H9 (cell line): ENCODE results near the gene SNX14. TPM values are rescaled to one million over a fixed set of nuclear protein-coding genes. Genes with fewer than 3 reads are reported as not detected.

Experiments
- DNase-seq: peaks from one replicate; pipeline ENCODE4 v3.0.0-alpha.2; 2017
- H2AFZ ChIP-seq: one replicate; pipeline ENCODE4 v1.6.1; 2013; ENCODE audit warnings: mild to moderate bottlenecking, low read length, control low read depth, moderate library complexity
- H2AK5ac ChIP-seq: 2 replicates; pipeline ENCODE4 v1.6.1; 2013; ENCODE audit warnings: low read length, control low read depth, mixed read lengths; ENCODE audit not compliant: insufficient read length
- H2BK120ac ChIP-seq: one replicate; pipeline ENCODE4 v1.6.1; 2013; ENCODE audit warnings: low read depth, mild to moderate bottlenecking, low read length, control low read depth, inconsistent platforms; ENCODE audit not compliant: poor library complexity, severe bottlenecking
- H2BK12ac ChIP-seq: 2 replicates; pipeline ENCODE4 v1.6.1; 2013; ENCODE audit warnings: low read length, control low read depth, mixed read lengths, low read depth; ENCODE audit not compliant: insufficient read length
- H2BK15ac ChIP-seq: 2 replicates; pipeline ENCODE4 v1.6.1; 2013; ENCODE audit warnings: low read depth, low read length, control low read depth
- H2BK20ac ChIP-seq: one replicate; pipeline ENCODE4 v1.6.1; 2013; ENCODE audit warnings: low read depth, mild to moderate bottlenecking, low read length, control low read depth, inconsistent platforms; ENCODE audit not compliant: poor library complexity, severe bottlenecking
- H2BK5ac ChIP-seq: 2 replicates; pipeline ENCODE4 v1.6.1; 2013; ENCODE audit warnings: low read length, control low read depth, mixed read lengths; ENCODE audit not compliant: insufficient read length
- H3K14ac ChIP-seq: 2 replicates; pipeline ENCODE4 v1.6.1; 2013; ENCODE audit warnings: low read length, control low read depth; ENCODE audit not compliant: insufficient read depth
- H3K18ac ChIP-seq: 2 replicates; pipeline ENCODE4 v1.6.1; 2013; ENCODE audit warnings: low read depth, mild to moderate bottlenecking, mixed read lengths, low read length, control low read depth; ENCODE audit not compliant: insufficient read length
- H3K23ac ChIP-seq: 2 replicates; pipeline ENCODE4 v1.6.1; 2013; ENCODE audit warnings: low read length, control low read depth, mixed read lengths, low read depth; ENCODE audit not compliant: insufficient read length
- H3K23me2 ChIP-seq: 2 replicates; pipeline ENCODE4 v1.6.1; 2013; ENCODE audit warnings: low read depth, mild to moderate bottlenecking, mixed read lengths, low read length, control low read depth; ENCODE audit not compliant: insufficient read length, poor library complexity, severe bottlenecking
- H3K27ac ChIP-seq: 2 replicates; pipeline ENCODE4 v1.5.1; 2013; ENCODE audit warnings: low read length, control low read depth, mixed read lengths, low read depth; ENCODE audit not compliant: insufficient read length
- H3K27me3 ChIP-seq: 2 replicates; pipeline ENCODE4 v1.6.1; 2013; ENCODE audit warnings: low read length, control low read depth, inconsistent platforms; ENCODE audit not compliant: insufficient read depth
- H3K4ac ChIP-seq: 2 replicates; pipeline ENCODE4 v1.6.1; 2013; ENCODE audit warnings: low read depth, mild to moderate bottlenecking, control low read depth, inconsistent platforms, low read length, moderate library complexity
- H3K4me1 ChIP-seq: 2 replicates; pipeline ENCODE4 v1.6.1; 2013; ENCODE audit warnings: low read length, control low read depth, inconsistent platforms; ENCODE audit not compliant: insufficient read depth
- H3K4me2 ChIP-seq: 2 replicates; pipeline ENCODE4 v1.6.1; 2013; ENCODE audit warnings: low read length, control low read depth, mixed read lengths; ENCODE audit not compliant: insufficient read length, insufficient read depth
- H3K56ac ChIP-seq: 2 replicates; pipeline ENCODE4 v1.6.1; 2013; ENCODE audit warnings: low read depth, mild to moderate bottlenecking, mixed read lengths, low read length, control low read depth; ENCODE audit not compliant: insufficient read length
- H3K79me1 ChIP-seq: 2 replicates; pipeline ENCODE4 v1.6.1; 2013; ENCODE audit warnings: low read depth, mild to moderate bottlenecking, moderate library complexity, low read length, control low read depth, inconsistent platforms; ENCODE audit not compliant: insufficient read depth, poor library complexity, severe bottlenecking
- H3K79me2 ChIP-seq: 2 replicates; pipeline ENCODE4 v1.6.1; 2013; ENCODE audit warnings: low read length, control low read depth, inconsistent platforms; ENCODE audit not compliant: insufficient read depth
- H3K9ac ChIP-seq: 2 replicates; pipeline ENCODE4 v1.6.1; 2013; ENCODE audit warnings: low read length, control low read depth, mixed read lengths; ENCODE audit not compliant: insufficient read length; ENCODE audit errors: extremely low read depth
- H3K9me3 ChIP-seq: one replicate; pipeline ENCODE4 v1.6.1; 2013; ENCODE audit warnings: low read depth, low read length, inconsistent platforms; ENCODE audit not compliant: control insufficient read depth
- H3T11ph ChIP-seq: one replicate; pipeline ENCODE4 v1.6.1; 2013; ENCODE audit warnings: mild to moderate bottlenecking, low read length, control low read depth, inconsistent platforms
- H4K20me1 ChIP-seq: one replicate; pipeline ENCODE4 v1.6.1; 2013; ENCODE audit not compliant: control insufficient read depth, insufficient read length, insufficient read depth
- H4K5ac ChIP-seq: 2 replicates; pipeline ENCODE4 v1.6.1; 2013; ENCODE audit warnings: low read depth, mild to moderate bottlenecking, mixed read lengths, low read length, control low read depth; ENCODE audit not compliant: insufficient read length
- H4K8ac ChIP-seq: replicated peaks from 2 replicates; pipeline ENCODE4 v1.6.1; 2013; ENCODE audit warnings: low read length, control low read depth, mixed read lengths, low read depth; ENCODE audit not compliant: insufficient read length
- H4K91ac ChIP-seq: 2 replicates; pipeline ENCODE4 v1.6.1; 2013; ENCODE audit warnings: low read depth, mild to moderate bottlenecking, moderate library complexity, mixed read lengths, low read length, control low read depth; ENCODE audit not compliant: insufficient read length
- H3K27ac Mint-ChIP-seq, 3 experiments: 2 replicates in 2 of 3; 3 replicates in 1 of 3; pipeline ENCODE4 v1.8.0; 2020 to 2021; ENCODE audit warnings: mixed read lengths in 3 of 3, mild to moderate bottlenecking in 1 of 3, moderate library complexity in 1 of 3
- H3K27me3 Mint-ChIP-seq: 2 replicates; pipeline ENCODE4 v1.8.0; 2021; ENCODE audit warnings: low read depth, mild to moderate bottlenecking, moderate library complexity, mixed read lengths
- H3K36me3 Mint-ChIP-seq, 3 experiments: 2 replicates in 2 of 3; 3 replicates in 1 of 3; pipeline ENCODE4 v1.8.0; 2020 to 2021; ENCODE audit warnings: low read depth in 3 of 3, mixed read lengths in 3 of 3; ENCODE audit not compliant: insufficient read depth in 1 of 3
- H3K4me1 Mint-ChIP-seq, 2 experiments: 2 replicates each; pipeline ENCODE4 v1.8.0; 2020; ENCODE audit warnings: mixed read lengths in 2 of 2
- H3K4me3 Mint-ChIP-seq, 2 experiments: 2 replicates in 1 of 2; 3 replicates in 1 of 2; pipeline ENCODE4 v1.8.0; 2020 to 2021; ENCODE audit warnings: mild to moderate bottlenecking in 2 of 2, mixed read lengths in 2 of 2, moderate library complexity in 1 of 2
- H3K9me3 Mint-ChIP-seq, 2 experiments: 2 replicates in 1 of 2; 3 replicates in 1 of 2; pipeline ENCODE4 v1.8.0; 2020; ENCODE audit warnings: mild to moderate bottlenecking in 2 of 2, mixed read lengths in 2 of 2, moderate library complexity in 1 of 2
- WGBS: extraction: QIAGEN DNeasy Blood & Tissue Kit; methylation state at CpG from one replicate; pipeline ENCODE4 v1.1.7; 2013; ENCODE audit warnings: missing lambda C conversion rate, low lambda C conversion rate, mixed read lengths; ENCODE audit not compliant: insufficient read length; ENCODE audit errors: extremely low coverage; 5-methylcytosine and 5-hydroxymethylcytosine counted together
- total RNA-seq: library from RNA; stranded (reverse); gene quantifications from 2 replicates; pipeline ENCODE4 v1.2.1, GENCODE V29; 2021
- TF ChIP-seq, protein P1 (sequence below): fragments of 200-600 bp; sonication (generic); conservative IDR thresholded peaks from 3 replicates; pipeline ENCODE4 v1.8.0; 2021; ENCODE audit warnings: antibody characterized with exemption, mild to moderate bottlenecking

The SNX14 gene
- total RNA-seq, 1 experiment from 2014 or later = 33.0 TPM

DNA sequence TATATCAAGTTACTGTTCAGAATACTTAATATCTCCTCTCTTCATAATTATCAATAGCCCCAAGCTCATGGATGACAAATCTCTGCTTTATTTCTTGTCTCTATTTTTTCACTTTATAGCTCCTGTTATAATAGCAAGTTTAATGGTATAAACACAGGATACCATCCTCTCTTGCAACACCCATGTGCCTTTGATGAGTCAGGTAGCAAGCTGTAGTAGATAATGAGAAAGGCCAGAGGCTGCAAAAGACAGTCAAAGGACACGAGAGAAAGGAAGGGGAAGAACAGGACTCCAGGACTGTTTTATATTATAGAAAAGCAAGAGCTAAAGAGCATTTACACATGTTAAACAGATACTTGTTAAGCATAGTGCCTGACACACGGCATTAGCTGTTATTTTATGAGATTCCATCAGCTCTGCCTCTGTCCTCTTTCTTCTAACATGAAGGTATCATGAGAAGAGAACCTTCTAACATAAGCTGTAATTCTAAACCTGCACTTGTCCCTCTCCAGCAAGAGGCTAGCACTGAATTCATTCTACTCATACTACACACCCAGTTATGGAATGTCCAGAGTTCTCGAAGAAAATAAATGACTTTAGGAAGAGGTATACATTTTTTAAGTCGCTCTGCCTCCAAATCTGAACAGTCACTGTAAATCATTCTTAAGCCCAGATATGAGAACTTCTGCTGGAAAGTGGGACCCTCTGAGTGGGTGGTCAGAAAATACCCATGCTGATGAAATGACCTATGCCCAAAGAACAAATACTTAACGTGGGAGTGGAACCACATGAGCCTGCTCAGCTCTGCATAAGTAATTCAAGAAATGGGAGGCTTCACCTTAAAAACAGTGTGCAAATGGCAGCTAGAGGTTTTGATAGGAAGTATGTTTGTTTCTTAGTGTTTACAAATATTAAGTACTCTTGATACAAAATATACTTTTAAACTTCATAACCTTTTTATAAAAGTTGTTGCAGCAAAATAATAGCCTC is 98.8 kb downstream of the SNX14 start:
- H3K4me1 ChIP-seq = no peaks in the 10 kb centered on the region
- H4K91ac ChIP-seq = no peak overlapping the region
- no peak overlapping the region for H3K9ac ChIP-seq
- H3K4me1 Mint-ChIP-seq = no peaks in the 10 kb centered on the region
- no peaks in the 10 kb centered on the region for H3K27me3 Mint-ChIP-seq
- H2AFZ ChIP-seq = no peak overlapping the region
- H2BK5ac ChIP-seq = no peak overlapping the region
- H4K8ac ChIP-seq = no peak overlapping the region
- H3K27ac ChIP-seq = no peak overlapping the region
- H3K9me3 Mint-ChIP-seq = peaks cover 22 to 23% of the 10 kb centered on the region in 2 experiments
- H3K79me1 ChIP-seq = no peaks in the 10 kb centered on the region
- no peak overlapping the region for H3T11ph ChIP-seq
- H3K4ac ChIP-seq = no peak overlapping the region
- H2BK15ac ChIP-seq = no peak overlapping the region
- H3K4me3 Mint-ChIP-seq = no peak overlapping the region
- H3K27ac Mint-ChIP-seq = no peak overlapping the region
- no peak overlapping the region for H3K56ac ChIP-seq
- no peak overlapping the region for H3K4me2 ChIP-seq
- H3K23me2 ChIP-seq = no peaks in the 10 kb centered on the region
- no peak overlapping the region for H2AK5ac ChIP-seq
- no peaks in the 10 kb centered on the region for H3K79me2 ChIP-seq
- no peak overlapping the region for H2BK120ac ChIP-seq
- no CpG with 5 or more reads among the region's 5 CpGs for WGBS
- TF ChIP-seq, protein P1, sequence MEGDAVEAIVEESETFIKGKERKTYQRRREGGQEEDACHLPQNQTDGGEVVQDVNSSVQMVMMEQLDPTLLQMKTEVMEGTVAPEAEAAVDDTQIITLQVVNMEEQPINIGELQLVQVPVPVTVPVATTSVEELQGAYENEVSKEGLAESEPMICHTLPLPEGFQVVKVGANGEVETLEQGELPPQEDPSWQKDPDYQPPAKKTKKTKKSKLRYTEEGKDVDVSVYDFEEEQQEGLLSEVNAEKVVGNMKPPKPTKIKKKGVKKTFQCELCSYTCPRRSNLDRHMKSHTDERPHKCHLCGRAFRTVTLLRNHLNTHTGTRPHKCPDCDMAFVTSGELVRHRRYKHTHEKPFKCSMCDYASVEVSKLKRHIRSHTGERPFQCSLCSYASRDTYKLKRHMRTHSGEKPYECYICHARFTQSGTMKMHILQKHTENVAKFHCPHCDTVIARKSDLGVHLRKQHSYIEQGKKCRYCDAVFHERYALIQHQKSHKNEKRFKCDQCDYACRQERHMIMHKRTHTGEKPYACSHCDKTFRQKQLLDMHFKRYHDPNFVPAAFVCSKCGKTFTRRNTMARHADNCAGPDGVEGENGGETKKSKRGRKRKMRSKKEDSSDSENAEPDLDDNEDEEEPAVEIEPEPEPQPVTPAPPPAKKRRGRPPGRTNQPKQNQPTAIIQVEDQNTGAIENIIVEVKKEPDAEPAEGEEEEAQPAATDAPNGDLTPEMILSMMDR = no peak
- H3K27me3 ChIP-seq = no peaks in the 10 kb centered on the region
- H2BK12ac ChIP-seq = no peak overlapping the region
- H3K18ac ChIP-seq = no peak overlapping the region
- H4K20me1 ChIP-seq = no peaks in the 10 kb centered on the region
- H4K5ac ChIP-seq = no peak overlapping the region
- DNase-seq = no peak
- no peak overlapping the region for H3K14ac ChIP-seq
- peaks cover 5 to 23% (median 10%) of the 10 kb centered on the region in 3 experiments; a peak in 6 of 7 replicates for H3K36me3 Mint-ChIP-seq
- no peaks in the 10 kb centered on the region for H3K9me3 ChIP-seq
- no peak overlapping the region for H2BK20ac ChIP-seq
- H3K23ac ChIP-seq = no peak overlapping the region
